OCI-LY3 (cell line): ENCODE results near the gene ASPG.

ENCODE experiments used
- CTCF ChIP-seq: fragments of 200-600, 300-600 bp; sonication (generic); IDR thresholded peaks from 2 replicates; pipeline ENCODE4 v1.5.1; 2014; ENCODE audit warnings: antibody characterized with exemption, low read length, low read depth
- EZH2phosphoT487 ChIP-seq: fragments of 200-600 bp; shearing (Covaris generic); IDR thresholded peaks from 2 replicates; pipeline ENCODE4 v1.6.1; 2018; ENCODE audit warnings: antibody characterized with exemption, mixed run types, low read depth

DNA sequence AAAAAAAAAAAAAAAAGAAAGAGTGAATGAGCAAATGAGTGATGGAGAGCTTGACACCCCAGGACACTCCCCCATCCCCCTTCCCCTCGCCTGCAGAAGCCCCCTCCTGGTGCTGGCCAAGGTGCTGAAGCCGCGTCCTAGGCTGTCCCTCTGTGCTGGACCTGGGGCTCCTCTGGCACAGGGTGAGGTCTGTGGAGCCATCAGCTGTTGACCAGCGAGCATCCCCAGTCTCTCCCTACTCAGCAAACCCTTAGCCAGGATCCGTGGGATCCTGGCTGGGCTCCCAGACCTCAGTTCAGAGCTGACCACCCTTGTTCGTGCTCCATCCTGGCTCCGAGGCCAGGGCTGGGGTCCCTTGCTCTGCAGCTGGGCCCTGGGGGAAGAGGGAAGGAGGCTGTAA is 47.5 kb downstream of the ASPG start:
- no peak for TF ChIP-seq CTCF
- no peak for TF ChIP-seq EZH2phosphoT487
